ENCODE measurements around the gene HNRNPAB.

DNA sequence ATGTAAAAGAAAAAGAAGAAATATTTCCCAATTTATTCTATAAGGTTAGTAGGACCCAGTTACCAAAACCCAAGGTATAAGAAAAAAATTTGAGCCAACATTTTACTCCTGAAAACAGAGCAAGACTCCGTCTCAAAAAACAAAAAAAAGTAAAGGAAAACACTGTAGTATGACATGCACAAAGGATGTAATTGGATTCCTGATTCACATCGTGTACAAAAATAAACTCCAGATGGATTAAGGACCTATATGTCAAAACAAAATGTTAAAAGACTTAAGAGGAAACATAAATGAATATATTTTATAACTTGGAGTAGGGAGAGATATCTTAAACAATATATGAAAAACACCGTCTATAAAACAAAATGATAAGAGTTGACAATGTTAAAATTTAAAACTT lies 14.5 kb downstream of the HNRNPAB start:
- TF ChIP-seq POLR2A (IDR thresholded peaks at IDR 0.05), result no peak
- TF ChIP-seq, protein P1, sequence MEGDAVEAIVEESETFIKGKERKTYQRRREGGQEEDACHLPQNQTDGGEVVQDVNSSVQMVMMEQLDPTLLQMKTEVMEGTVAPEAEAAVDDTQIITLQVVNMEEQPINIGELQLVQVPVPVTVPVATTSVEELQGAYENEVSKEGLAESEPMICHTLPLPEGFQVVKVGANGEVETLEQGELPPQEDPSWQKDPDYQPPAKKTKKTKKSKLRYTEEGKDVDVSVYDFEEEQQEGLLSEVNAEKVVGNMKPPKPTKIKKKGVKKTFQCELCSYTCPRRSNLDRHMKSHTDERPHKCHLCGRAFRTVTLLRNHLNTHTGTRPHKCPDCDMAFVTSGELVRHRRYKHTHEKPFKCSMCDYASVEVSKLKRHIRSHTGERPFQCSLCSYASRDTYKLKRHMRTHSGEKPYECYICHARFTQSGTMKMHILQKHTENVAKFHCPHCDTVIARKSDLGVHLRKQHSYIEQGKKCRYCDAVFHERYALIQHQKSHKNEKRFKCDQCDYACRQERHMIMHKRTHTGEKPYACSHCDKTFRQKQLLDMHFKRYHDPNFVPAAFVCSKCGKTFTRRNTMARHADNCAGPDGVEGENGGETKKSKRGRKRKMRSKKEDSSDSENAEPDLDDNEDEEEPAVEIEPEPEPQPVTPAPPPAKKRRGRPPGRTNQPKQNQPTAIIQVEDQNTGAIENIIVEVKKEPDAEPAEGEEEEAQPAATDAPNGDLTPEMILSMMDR (IDR thresholded peaks at IDR 0.05), result no peak
